Measurements from ENCODE around the gene SMYD3. TPM values are rescaled to one million over a fixed set of nuclear protein-coding genes. Genes with fewer than 3 reads are reported as not detected.

The SMYD3 gene
- total RNA-seq, 4 donors from 2014 or later, result 8.4 to 25.7 (median 14.4) TPM

GRCh38 chr1:246319083-246319714, 187.9 kb downstream of the SMYD3 start:
- TF ChIP-seq CTCF (IDR thresholded peaks at IDR 0.05) (no peak), POLR2A (IDR thresholded peaks at IDR 0.05) (no peak)
- 72 to 78% methylated on average over 5 of the region's 5 CpGs for WGBS, 2 donors
- intact Hi-C loops (cut with DNase I; ENCODE audit: low total_unique reads), result no loop called here
- H3K4me3 ChIP-seq (ENCODE audit: low read depth, poor library complexity, severe bottlenecking), result no peak overlapping the region
- no peak for DNase-seq (ENCODE audit: low spot score in 2 of 2)

- no peak for DNase-seq (ENCODE audit: low spot score in 2 of 2)
- no peak for TF ChIP-seq CTCF (IDR thresholded peaks at IDR 0.05)
- no peak for TF ChIP-seq POLR2A (IDR thresholded peaks at IDR 0.05)
- WGBS, 2 donors, result 83 to 90% methylated on average over 3 of the region's 3 CpGs
- H3K4me3 ChIP-seq (ENCODE audit: low read depth, poor library complexity, severe bottlenecking), result no peak overlapping the region
- intact Hi-C loops (cut with DNase I; ENCODE audit: low total_unique reads), result no loop called here
Measured at GRCh38 chr1:246318622-246319021, 188.5 kb downstream of the SMYD3 start.

- intact Hi-C loops (cut with DNase I; ENCODE audit: low total_unique reads), result no loop called here
- no peak for DNase-seq (ENCODE audit: low spot score in 2 of 2)
- no peak for TF ChIP-seq POLR2A (IDR thresholded peaks at IDR 0.05)
- no peak for TF ChIP-seq CTCF (IDR thresholded peaks at IDR 0.05)
- no peak overlapping the region for H3K4me3 ChIP-seq (ENCODE audit: low read depth, poor library complexity, severe bottlenecking)
Measured at GRCh38 chr1:246318036-246318359, 189.1 kb downstream of the SMYD3 start.

GRCh38 chr1:246317332-246318035, 189.6 kb downstream of the SMYD3 start:
- 97 to 98% methylated on average over 4 of the region's 4 CpGs for WGBS, 2 donors
- DNase-seq (ENCODE audit: low spot score in 2 of 2), result no peak
- H3K4me3 ChIP-seq (ENCODE audit: low read depth, poor library complexity, severe bottlenecking), result no peak overlapping the region
- TF ChIP-seq POLR2A (IDR thresholded peaks at IDR 0.05), result no peak
- no peak for TF ChIP-seq CTCF (IDR thresholded peaks at IDR 0.05)
- intact Hi-C loops (cut with DNase I; ENCODE audit: low total_unique reads), result no loop called here

- intact Hi-C loops (cut with DNase I; ENCODE audit: low total_unique reads), result no loop called here
- DNase-seq (ENCODE audit: low spot score in 2 of 2), result no peak
- 95 to 97% methylated on average over 13 of the region's 13 CpGs for WGBS, 2 donors
- no peak overlapping the region for H3K4me3 ChIP-seq (ENCODE audit: low read depth, poor library complexity, severe bottlenecking)
- TF ChIP-seq CTCF (IDR thresholded peaks at IDR 0.05) (no peak), POLR2A (IDR thresholded peaks at IDR 0.05) (no peak)
Measured at GRCh38 chr1:246311461-246311860, 195.6 kb downstream of the SMYD3 start.
